ENCODE measurements around the gene RAB7A.

The RAB7A gene

GRCh38 chr3:128848936-128849335, 123.0 kb downstream of the RAB7A start:
- DNase-seq (ENCODE audit: low read depth in 3 of 3, low spot score in 1 of 3), result no peak

DNA sequence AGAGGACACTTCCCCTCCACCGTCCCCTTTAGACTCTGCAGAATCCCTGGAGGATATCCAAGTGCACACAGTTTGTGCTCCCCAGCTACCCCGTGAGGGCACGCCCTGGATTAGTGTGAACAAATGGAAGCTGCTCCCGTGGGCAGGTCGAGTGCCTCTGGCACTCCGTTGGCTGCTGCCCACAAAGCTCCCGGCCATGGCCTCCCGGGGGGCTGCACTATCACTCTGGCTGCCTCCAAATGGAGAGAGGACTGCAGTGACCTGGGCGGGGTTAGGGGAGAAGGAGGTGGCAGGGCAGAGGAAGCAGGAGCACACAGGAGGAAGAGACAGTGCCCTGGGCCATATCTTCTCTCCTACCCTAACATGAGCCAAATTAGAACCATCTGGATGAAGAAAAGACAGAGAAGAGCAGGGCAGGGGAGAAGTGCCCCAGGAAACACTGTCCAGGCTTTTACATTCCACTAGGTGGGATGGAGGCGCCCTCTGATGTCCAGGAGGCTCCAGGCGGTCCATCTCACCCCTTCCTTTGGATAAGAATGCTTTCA, 124.0 kb downstream of the RAB7A start:
- DNase-seq (ENCODE audit: low read depth in 3 of 3, low spot score in 1 of 3), result no peak

DNA sequence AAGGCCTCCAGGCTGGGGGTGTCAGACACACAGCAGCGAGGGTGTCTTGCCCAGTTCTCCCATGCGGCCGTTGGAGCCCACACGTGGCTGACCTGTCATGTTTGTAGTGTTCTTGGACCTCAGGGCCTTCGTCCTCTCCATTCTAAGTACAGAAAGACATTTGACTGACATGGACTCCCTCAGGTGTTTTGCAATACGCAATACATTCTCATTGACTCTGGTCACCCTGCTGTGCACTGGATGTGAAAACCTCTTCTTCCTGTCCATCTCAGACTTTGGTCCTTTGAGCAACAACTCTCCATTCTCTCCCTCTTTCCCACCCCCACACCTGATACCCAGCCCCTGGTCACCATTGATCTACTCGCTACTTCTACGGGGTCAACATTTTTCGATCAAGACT, 124.6 kb downstream of the RAB7A start:
- DNase-seq (ENCODE audit: low read depth in 3 of 3, low spot score in 1 of 3), result no peak

DNA sequence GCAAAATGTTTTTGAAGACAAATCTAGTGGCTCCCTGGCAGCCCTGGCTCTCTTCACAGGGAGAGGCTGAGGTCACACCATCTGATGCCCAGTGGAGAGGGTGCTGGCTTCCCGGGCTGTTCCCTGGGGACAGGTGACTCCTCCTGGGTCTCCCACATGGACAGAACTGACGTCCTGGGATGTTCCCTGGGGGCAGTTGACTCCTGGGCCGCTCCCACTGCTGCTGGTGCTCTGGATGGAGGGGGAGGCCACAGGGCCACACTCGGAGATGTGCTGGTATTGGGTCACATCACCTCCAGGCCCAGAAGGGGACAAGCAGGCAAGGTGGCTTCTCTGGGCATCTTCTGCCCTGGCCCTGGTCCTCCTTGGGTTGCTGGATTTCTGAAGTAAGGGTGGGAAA, 125.6 kb downstream of the RAB7A start:
- DNase-seq (ENCODE audit: low read depth in 3 of 3, low spot score in 1 of 3), result no peak

DNA sequence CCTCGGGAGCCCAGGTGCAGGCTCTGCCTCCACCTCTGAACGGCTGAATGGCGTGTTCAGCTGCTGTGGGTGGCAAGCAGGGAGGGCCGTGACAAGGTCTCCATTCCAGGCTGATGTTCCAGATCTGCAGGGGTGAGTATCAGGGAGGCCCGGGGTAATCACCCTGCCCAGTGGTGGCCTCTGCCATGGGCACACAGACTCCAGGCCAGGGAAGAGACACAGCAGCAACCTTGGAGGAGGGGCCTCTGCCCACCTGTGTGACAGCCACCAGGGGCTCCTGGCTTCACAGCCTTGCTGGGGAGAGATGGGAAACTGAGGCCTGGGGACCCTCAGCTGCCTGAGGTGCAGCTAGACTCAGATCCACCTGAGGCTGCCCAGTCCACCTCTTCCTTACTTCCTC, 127.8 kb downstream of the RAB7A start:
- DNase-seq (ENCODE audit: low read depth in 3 of 3, low spot score in 1 of 3), result no peak

DNA sequence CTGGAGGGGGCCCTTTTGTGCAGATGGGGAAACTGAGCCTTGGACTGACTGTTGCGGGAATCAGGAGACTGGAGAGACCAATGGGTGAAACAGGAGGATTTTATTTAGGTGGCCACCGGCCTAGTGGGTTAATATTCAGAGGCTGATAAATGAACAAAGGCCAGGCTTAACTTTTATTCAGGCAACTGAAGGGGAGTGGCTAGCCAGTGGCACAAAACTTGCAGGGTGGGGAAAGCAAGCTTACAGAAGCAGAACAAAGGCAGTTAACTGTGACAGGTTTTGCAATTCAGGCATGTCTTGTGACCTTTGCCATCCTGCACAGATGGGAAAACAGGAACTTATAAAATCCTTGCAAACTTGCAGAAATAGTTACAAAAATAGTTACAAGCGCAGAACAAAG, 128.5 kb downstream of the RAB7A start:
- no peak for DNase-seq (ENCODE audit: low read depth in 3 of 3, low spot score in 1 of 3)

DNA sequence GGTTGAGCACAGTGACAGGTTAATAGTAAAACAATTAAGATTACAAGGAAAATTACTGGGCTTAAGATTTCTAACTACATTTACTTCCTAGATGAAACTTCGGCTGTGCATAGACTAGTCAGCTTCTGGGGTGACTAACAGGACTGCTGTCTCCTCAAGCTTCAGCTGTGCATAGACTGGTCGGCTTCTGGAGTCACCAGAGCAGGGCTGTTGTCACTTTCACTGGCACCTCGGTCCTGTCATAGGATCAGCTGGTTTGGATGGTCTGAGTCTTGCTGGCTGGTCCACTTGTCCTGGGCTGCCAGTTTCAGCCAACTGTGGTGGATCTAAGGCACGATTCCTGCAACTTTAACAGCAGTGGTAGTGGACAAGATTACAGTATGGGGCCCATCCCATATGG, 129.6 kb downstream of the RAB7A start:
- DNase-seq (ENCODE audit: low read depth in 3 of 3, low spot score in 1 of 3), result no peak

DNA sequence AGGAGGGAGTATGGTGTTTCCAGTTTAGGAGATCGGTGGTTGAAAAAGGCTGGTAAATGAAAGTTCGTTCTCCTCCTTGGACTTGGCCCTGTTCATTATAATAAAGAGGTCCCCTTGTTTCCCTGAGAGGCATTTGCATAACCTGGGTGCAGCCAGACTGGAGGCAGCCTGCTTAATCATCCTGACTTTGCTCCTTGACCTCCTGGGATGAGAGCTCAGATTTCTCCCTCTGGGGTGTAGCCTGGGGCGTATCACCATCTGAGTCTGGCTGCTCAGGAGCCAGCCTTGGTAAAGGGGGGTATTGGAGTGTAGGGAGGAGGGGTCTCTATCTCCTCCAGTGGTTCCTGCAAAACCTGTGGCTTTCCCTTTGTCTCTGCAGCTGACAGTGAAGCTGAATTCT, 132.2 kb downstream of the RAB7A start:
- no peak for DNase-seq (ENCODE audit: low read depth in 3 of 3, low spot score in 1 of 3)

DNA sequence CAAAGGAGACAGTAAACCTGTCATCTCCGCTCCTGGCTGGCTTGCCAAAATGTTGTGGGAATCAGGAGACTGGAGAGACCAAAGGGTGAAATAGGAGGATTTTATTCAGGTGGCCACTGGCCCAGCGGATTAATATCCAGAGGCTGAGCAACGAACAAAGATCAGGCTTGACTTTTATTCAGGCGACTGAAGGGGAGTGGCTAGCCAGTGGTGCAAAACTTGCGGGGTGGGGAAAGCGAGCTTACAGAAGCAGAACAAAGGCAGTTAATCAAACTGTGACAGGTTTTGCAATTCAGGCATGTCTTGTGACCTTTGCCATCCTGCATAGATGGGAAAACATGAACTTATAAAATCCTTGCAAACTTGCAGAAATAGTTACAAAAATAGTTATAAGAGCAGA, 133.6 kb downstream of the RAB7A start:
- DNase-seq (ENCODE audit: low read depth in 3 of 3, low spot score in 1 of 3), result no peak

GRCh38 chr3:128861491-128861890, 135.5 kb downstream of the RAB7A start:
- no peak for DNase-seq (ENCODE audit: low read depth in 3 of 3, low spot score in 1 of 3)

DNA sequence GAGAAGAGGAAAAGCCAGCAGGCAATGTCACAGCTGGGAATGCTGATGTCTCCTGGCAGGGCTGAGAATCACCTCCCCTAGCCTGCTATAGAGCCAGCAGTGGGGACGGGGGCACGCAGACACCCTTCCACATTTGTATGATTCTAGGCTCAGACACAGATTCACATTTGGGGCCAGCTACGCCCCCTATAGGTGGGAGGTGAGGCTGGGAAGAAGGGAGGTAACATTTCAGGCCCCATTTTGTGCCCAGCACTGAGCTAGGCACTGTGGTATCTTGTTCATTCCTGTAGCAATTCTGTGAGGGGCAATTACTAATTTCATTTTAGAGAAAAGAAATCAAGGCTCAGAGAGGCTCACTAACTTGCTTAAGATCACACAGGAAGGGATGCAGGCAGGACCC, 137.6 kb downstream of the RAB7A start:
- DNase-seq (ENCODE audit: low read depth in 3 of 3, low spot score in 1 of 3), result no peak
